ENCODE measurements around the gene BCAS1.

DNA sequence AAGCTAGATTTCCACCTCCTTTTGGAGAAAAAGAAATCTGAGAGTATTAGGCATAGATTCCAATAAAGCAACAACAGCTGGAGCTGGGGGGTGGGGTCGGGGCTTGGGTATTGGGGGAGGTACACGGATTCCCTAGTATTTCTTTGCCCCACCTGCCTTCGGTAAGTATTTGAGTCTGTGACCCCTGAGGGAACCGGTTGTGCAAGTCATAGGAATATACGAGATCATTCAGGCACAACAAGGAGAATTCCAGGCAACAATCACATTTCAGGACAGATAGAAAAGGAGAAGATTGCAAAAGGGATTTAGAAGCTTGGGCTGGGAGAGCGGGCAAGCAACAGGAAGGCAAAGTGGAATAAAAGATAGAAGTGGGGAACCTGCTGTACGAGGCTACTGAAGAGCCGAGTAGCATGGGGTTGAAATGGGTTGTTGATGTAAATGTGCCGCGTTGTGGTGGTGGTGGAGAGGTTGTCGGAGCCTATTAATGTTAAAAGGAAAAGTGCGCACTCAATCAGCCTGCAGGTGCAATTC lies 148.9 kb downstream of the BCAS1 start:
- TF ChIP-seq, protein P1, sequence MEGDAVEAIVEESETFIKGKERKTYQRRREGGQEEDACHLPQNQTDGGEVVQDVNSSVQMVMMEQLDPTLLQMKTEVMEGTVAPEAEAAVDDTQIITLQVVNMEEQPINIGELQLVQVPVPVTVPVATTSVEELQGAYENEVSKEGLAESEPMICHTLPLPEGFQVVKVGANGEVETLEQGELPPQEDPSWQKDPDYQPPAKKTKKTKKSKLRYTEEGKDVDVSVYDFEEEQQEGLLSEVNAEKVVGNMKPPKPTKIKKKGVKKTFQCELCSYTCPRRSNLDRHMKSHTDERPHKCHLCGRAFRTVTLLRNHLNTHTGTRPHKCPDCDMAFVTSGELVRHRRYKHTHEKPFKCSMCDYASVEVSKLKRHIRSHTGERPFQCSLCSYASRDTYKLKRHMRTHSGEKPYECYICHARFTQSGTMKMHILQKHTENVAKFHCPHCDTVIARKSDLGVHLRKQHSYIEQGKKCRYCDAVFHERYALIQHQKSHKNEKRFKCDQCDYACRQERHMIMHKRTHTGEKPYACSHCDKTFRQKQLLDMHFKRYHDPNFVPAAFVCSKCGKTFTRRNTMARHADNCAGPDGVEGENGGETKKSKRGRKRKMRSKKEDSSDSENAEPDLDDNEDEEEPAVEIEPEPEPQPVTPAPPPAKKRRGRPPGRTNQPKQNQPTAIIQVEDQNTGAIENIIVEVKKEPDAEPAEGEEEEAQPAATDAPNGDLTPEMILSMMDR (IDR thresholded peaks at IDR 0.05) = no peak
- TF ChIP-seq POLR2A (IDR thresholded peaks at IDR 0.05) = no peak

All from body of pancreas (tissue), 4 donors.